ENCODE measurements around the gene AUNIP.

Gene AUNIP

GRCh38 chr1:25875154-25875855, 16.0 kb upstream of the AUNIP start, which contains the start of gene PAQR7 (continued):
- TF ChIP-seq KLF9 (tag by site-specific recombination; IDR thresholded peaks at IDR 0.05; ENCODE audit: low read depth): peak; percentile 70

GRCh38 chr1:25874635-25875153, 15.4 kb upstream of the AUNIP start:
- TF ChIP-seq GLIS1 (tag by site-specific recombination; IDR thresholded peaks at IDR 0.05) (peak; percentile 98), ZNF121 (tag by site-specific recombination; IDR thresholded peaks at IDR 0.05) (0 out of 2 replicates have a peak, but pooled peaks have one; percentile 14), ZBTB48 (tag by site-specific recombination; IDR thresholded peaks at IDR 0.05) (peak; percentile 82), ZNF248 (tag by site-specific recombination; IDR thresholded peaks at IDR 0.05) (no peak), GLIS2 (tag by site-specific recombination; IDR thresholded peaks at IDR 0.05) (peak; percentile 57; the same call in 1 of the 2 replicates), BCL11B (tag by site-specific recombination; IDR thresholded peaks at IDR 0.05; ENCODE audit: low read depth) (peak; percentile 46; the same call in 1 of the 2 replicates), YY2 (tag by site-specific recombination; IDR thresholded peaks at IDR 0.05) (no peak), ZBTB10 (tag by site-specific recombination; IDR thresholded peaks at IDR 0.05) (0 out of 2 replicates have a peak, but pooled peaks have one; percentile 45), ZFP69B (tag by site-specific recombination; IDR thresholded peaks at IDR 0.05) (peak; percentile 57; the same call in 1 of the 2 replicates)
- peaks cover 0 to 9% of the 10 kb centered on the region in 2 experiments; a peak in 1 of 3 replicates for H3K36me3 ChIP-seq (ENCODE audit: control insufficient read depth in 2 of 2, insufficient read depth in 1 of 2, low read length in 2 of 2)
- no peaks in the 10 kb centered on the region for H3K9me3 ChIP-seq (ENCODE audit: control insufficient read depth, insufficient read depth, low read depth, low read length)
- CTCF ChIA-PET: interaction anchor here (0.5 to 0.6 kb wide), 2 partner anchors 52 to 1026 kb away, joined by 3 to 4 read pairs; no protein-coding TSS in a partner anchor
- H3K4me3 ChIP-seq (ENCODE audit: low read depth, low read length): peak overlapping the region; percentile 44
- peak overlapping the region; percentile 42; the same call in 1 of the 2 replicates for H3K27ac ChIP-seq (ENCODE audit: extremely low read depth, low read depth, low read length)
- POLR2A ChIA-PET: interaction anchor here (0.6 to 1.8 kb wide), 10 partner anchors 11 to 123 kb away, joined by 3 to 7 read pairs (median 4); partner anchors contain the start of genes MTFR1L and PAFAH2
- H3K4me1 ChIP-seq (ENCODE audit: control insufficient read depth, insufficient read depth, low read length): no peaks in the 10 kb centered on the region

DNA sequence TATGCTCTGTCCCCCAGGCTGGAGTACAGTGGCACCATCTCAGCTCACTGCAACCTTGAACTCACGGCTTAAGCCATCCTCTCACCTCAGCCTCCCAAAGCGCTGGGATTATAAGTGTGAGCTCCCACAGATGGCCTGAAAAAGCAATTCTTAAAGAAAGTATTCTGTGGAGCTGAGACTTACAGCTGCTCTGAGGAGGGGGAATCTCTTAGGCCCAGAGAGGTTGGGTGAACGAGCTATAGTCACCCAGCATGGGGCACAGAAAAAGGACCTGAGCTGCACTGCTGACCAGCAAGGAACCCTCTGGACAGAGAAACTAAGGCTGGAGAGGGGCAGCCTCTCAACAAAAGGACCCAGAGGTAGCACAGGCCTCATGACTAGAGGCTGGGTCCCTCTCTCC, 15.0 kb upstream of the AUNIP start:
- CTCF ChIA-PET: interaction anchor here (0.5 kb wide), 1 partner anchor 51 kb away, joined by 4 read pairs; no protein-coding TSS in a partner anchor
- Histone ChIP-seq H3K27ac (ENCODE audit: extremely low read depth, low read depth, low read length) (no peak overlapping the region; the same call in 1 of the 2 replicates), H3K4me1 (ENCODE audit: control insufficient read depth, insufficient read depth, low read length) (no peaks in the 10 kb centered on the region), H3K9me3 (ENCODE audit: control insufficient read depth, insufficient read depth, low read depth, low read length) (no peaks in the 10 kb centered on the region), H3K4me3 (ENCODE audit: low read depth, low read length) (no peak overlapping the region), H3K36me3 (ENCODE audit: control insufficient read depth in 2 of 2, insufficient read depth in 1 of 2, low read length in 2 of 2) (peaks cover 0 to 11% of the 10 kb centered on the region in 2 experiments; a peak in 1 of 3 replicates)
- TF ChIP-seq SALL2 (tag by site-specific recombination; IDR thresholded peaks at IDR 0.05; ENCODE audit: borderline replicate concordance) (no peak), ZNF132 (tag by site-specific recombination; IDR thresholded peaks at IDR 0.05; ENCODE audit: borderline replicate concordance) (no peak), ZXDB (tag by site-specific recombination; IDR thresholded peaks at IDR 0.05) (no peak), ZNF768 (tag by site-specific recombination; IDR thresholded peaks at IDR 0.05) (peak; percentile 75; the same call in 1 of the 2 replicates)
- POLR2A ChIA-PET: interaction anchor here (1.0 to 1.6 kb wide), 5 partner anchors 12 to 123 kb away, joined by 3 to 6 read pairs (median 4); partner anchors contain the start of gene PAFAH2

- ChIA-PET CTCF (no interaction called here), POLR2A (no interaction called here)
- no peak overlapping the region for H3K27ac ChIP-seq (ENCODE audit: extremely low read depth, low read depth, low read length)
- no peaks in the 10 kb centered on the region for H3K9me3 ChIP-seq (ENCODE audit: control insufficient read depth, insufficient read depth, low read depth, low read length)
- H3K36me3 ChIP-seq (ENCODE audit: control insufficient read depth in 2 of 2, insufficient read depth in 1 of 2, low read length in 2 of 2): peaks cover 0 to 11% of the 10 kb centered on the region in 2 experiments; a peak in 1 of 3 replicates
- TF ChIP-seq ZNF548 (tag by site-specific recombination; IDR thresholded peaks at IDR 0.05) (no peak), WT1 (tag by site-specific recombination; IDR thresholded peaks at IDR 0.05) (0 out of 2 replicates have a peak, but pooled peaks have one; percentile 13)
- TF ChIP-seq, protein P1, sequence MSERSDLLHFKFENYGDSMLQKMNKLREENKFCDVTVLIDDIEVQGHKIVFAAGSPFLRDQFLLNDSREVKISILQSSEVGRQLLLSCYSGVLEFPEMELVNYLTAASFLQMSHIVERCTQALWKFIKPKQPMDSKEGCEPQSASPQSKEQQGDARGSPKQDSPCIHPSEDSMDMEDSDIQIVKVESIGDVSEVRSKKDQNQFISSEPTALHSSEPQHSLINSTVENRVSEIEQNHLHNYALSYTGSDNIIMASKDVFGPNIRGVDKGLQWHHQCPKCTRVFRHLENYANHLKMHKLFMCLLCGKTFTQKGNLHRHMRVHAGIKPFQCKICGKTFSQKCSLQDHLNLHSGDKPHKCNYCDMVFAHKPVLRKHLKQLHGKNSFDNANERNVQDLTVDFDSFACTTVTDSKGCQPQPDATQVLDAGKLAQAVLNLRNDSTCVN (tag by site-specific recombination; optimal IDR thresholded peaks at IDR 0.05): no peak
- H3K4me1 ChIP-seq (ENCODE audit: control insufficient read depth, insufficient read depth, low read length): no peaks in the 10 kb centered on the region
- no peak overlapping the region for H3K4me3 ChIP-seq (ENCODE audit: low read depth, low read length)
Measured at GRCh38 chr1:25873120-25873519, 13.9 kb upstream of the AUNIP start.
